Fibroblast of skin of right biceps (primary cell): ENCODE results near the gene EFNA3.
A peak's percentile ranks its signal among the peaks of the same experiment; 100 is the strongest.

Experiments
- DNase-seq: peaks from one replicate; pipeline ENCODE4 v3.0.0-alpha.2; 2013

The EFNA3 gene

GRCh38 chr1:155085504-155086127, 7.0 kb downstream of the EFNA3 start:
- DNase-seq: peak; percentile 41

- DNase-seq: peak; percentile 39
Measured at GRCh38 chr1:155086128-155086741, 7.6 kb downstream of the EFNA3 start.

- DNase-seq: no peak
Measured at GRCh38 chr1:155086856-155087535, 8.4 kb downstream of the EFNA3 start.

GRCh38 chr1:155091071-155092051, 12.7 kb downstream of the EFNA3 start:
- DNase-seq: peak; percentile 64

- DNase-seq: no peak
Measured at GRCh38 chr1:155092131-155092530, 13.5 kb downstream of the EFNA3 start.

- no peak for DNase-seq
Measured at GRCh38 chr1:155092641-155093040, 14.0 kb downstream of the EFNA3 start.

- DNase-seq: peak; percentile 37
Measured at GRCh38 chr1:155093911-155094621, 15.4 kb downstream of the EFNA3 start.

- no peak for DNase-seq
Measured at GRCh38 chr1:155094622-155094948, 15.9 kb downstream of the EFNA3 start.

GRCh38 chr1:155099331-155099730, 20.7 kb downstream of the EFNA3 start:
- DNase-seq: no peak

GRCh38 chr1:155103325-155103724, 24.7 kb downstream of the EFNA3 start:
- DNase-seq: no peak

- DNase-seq: no peak
Measured at GRCh38 chr1:155104605-155105534, 26.2 kb downstream of the EFNA3 start.

- DNase-seq: no peak
Measured at GRCh38 chr1:155105604-155106011, 27.0 kb downstream of the EFNA3 start.

GRCh38 chr1:155106862-155107261, 28.2 kb downstream of the EFNA3 start:
- no peak for DNase-seq

- DNase-seq: no peak
Measured at GRCh38 chr1:155107309-155108264, 28.9 kb downstream of the EFNA3 start.

GRCh38 chr1:155108296-155108695, 29.7 kb downstream of the EFNA3 start:
- DNase-seq: no peak

- no peak for DNase-seq
Measured at GRCh38 chr1:155110381-155110780, 31.7 kb downstream of the EFNA3 start.

GRCh38 chr1:155110826-155111225, 32.2 kb downstream of the EFNA3 start:
- no peak for DNase-seq

- DNase-seq: no peak
Measured at GRCh38 chr1:155113450-155113980, 34.9 kb downstream of the EFNA3 start.

GRCh38 chr1:155116113-155116764, 37.6 kb downstream of the EFNA3 start:
- DNase-seq: no peak
